ENCODE data around the gene CMTM5.

CMTM5 gene

GRCh38 chr14:23376482-23377197 is at the start of gene CMTM5:
Gene CMTM5, plus strand, starts transcription at chr14:23377046. Its CDS starts 206 bp downstream, at chr14:23377252.
- no peak for DNase-seq

GRCh38 chr14:23327947-23328744 is 48.7 kb upstream of the CMTM5 start:
- peak; percentile 71 for DNase-seq

DNA sequence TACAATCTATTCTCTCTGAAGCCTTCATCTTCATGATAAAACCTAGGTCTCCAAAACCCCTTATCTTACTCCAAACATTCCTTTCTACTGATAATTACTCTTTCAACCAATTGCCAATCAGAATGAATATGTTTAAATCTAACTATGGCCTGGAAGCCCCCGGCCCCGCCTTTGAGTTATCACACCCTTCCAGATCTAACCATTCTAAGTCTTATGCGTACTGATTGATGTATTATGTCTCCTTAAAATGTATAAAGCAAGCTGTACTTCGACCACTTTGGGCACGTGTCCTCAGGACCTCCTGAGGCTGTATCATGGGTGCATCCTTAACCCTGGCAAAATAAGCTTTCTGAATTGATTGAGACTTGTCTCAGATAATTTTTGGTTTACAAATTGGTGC is 41.2 kb upstream of the CMTM5 start:
- DNase-seq = no peak

GRCh38 chr14:23339506-23340268 is 37.2 kb upstream of the CMTM5 start:
- no peak for DNase-seq

DNA sequence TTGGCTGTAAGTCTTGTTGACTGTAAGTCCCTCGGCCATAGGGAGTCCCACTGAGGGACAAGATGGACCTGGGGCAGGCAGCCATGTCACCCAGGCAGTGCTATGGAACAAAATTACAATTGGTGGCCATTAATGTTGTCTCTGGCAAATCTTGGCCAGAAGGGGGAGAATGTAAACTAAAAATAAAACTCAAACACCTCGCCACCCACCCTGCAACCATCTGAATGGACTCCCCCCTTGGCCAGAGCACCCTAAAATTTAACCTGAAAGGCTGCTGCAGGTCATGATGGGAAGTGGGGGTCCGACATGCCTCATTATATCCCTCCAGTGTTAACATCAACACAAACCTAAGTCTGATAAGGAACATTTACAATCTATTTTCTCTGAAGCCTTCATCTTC is 32.4 kb upstream of the CMTM5 start:
- DNase-seq = no peak

GRCh38 chr14:23345987-23346692 is 30.7 kb upstream of the CMTM5 start:
- no peak for DNase-seq

DNA sequence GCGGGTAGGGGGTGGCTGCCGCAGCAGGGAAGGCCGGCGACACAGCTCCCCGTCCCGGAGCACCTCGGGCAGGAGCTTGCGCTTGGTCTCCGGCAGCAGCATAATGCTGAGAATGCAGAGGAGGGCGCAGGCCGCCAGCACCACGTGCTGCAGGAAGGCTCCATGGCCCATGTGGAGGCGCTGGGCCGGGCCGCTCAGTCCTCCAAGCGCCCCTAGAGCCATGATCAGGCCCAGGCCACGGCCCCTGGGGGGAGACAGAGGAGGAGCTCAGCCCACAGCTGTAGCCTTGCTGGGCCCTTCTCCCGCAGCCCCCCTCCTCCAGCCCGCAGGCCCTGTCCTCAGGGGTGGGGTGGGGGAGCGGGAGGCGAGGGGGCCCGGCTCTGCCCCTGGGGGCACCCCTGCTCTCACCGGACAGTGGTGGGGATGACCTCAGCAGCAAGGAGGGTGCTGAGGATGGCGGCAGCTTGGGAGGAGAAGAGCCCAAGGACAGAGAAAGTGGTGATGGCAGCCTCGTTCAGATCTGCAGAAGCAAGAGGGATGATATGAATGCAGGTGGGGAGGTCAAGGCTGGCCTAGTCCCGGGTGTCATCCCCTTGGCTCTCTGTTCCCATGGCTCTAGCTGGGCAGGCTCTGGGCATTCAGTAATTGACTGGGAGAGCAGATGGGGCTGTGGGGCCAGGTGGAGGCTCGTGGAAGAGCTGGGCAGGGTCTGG is 30.0 kb upstream of the CMTM5 start:
- DNase-seq = no peak

GRCh38 chr14:23347406-23348296 is 29.2 kb upstream of the CMTM5 start:
- no peak for DNase-seq

DNA sequence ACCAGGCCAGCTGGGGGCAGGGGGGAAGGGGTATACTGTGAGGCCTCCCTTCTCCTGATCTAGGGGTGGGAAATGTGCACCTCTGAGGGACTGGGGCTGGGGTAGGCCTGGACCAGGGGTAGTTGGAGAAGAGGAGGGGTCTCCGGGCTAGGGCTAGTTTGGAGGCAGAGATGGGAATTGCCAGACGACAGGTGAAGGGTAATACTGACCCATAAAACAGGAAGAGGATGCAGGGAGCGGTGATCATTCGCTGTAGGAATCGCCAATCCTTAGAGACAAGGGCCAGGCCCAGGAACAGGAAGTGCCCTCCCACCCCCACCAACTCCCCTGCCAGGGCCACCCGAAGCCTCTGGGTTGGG is 28.6 kb upstream of the CMTM5 start:
- DNase-seq = no peak

DNA sequence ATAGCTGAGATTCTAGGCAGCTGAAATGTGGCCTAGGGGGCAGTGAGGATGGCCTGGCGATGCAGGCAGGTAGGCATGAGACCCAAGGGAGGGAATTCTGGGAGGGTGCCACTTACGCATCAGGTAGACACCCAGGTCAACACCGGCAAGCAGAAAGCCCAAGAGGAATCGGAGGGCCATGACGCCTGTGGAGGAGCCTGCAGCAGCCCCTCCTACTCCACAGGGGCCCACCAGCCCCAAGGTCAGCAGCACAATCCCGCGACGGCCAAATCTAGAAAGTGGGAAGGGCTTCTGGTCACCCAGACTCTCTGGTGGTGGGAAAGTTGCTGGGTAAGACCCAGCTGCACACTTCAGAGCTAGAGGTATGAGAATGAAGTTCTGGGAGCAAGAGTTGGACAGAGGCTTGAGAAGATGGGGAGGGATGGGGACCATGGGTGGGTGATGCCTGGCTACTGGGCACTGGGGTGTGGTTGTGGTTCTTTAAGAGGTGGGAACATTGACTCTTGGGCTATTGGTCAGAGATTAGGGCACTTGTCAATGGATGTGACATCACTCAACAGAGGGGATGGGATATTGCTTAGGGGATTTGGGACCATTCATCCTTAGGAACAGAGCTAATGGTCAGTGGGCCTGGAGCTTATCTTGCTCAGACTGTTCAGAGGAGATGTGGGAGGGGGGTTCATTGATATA is 27.5 kb upstream of the CMTM5 start:
- no peak for DNase-seq

GRCh38 chr14:23351681-23352505 is 25.0 kb upstream of the CMTM5 start:
- peak; percentile 54 for DNase-seq

- DNase-seq = peak; percentile 92
Measured at GRCh38 chr14:23352506-23353432, 24.1 kb upstream of the CMTM5 start, which contains the start of gene SLC22A17. Gene SLC22A17, minus strand, starts transcription at chr14:23352887.

- no peak for DNase-seq
Measured at GRCh38 chr14:23353433-23353780, 23.4 kb upstream of the CMTM5 start.

GRCh38 chr14:23354990-23355389 is 21.9 kb upstream of the CMTM5 start:
- DNase-seq = no peak

GRCh38 chr14:23355871-23356435 is 20.9 kb upstream of the CMTM5 start:
- no peak for DNase-seq

GRCh38 chr14:23356662-23357061 is 20.2 kb upstream of the CMTM5 start:
- DNase-seq = no peak

DNA sequence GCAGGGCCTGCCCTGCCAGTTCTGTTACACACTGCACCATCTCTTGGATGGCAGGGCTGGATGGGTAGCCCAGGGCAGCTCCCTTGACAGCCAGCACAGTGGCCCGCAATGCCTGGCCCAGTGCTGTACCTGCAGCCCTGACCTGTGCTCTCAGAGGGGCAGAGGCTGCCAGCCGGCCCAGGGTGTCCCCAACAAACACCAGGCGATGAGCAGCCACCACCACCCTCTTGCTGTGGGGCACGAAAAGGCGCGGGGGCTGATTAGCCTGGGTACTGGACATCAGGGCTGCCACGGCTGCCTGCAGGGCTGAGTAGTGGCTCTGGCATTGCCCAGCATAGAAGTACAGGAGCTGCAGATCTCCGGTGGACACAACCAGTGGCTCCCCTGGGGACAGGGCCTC is 19.6 kb upstream of the CMTM5 start:
- no peak for DNase-seq

- DNase-seq = no peak
Measured at GRCh38 chr14:23358042-23358441, 18.8 kb upstream of the CMTM5 start.
